K562 (cell line): ENCODE measurements around the gene MTHFR.

ENCODE experiments used
- EP300 ChIP-seq: IDR thresholded peaks from 2 replicates; pipeline ENCODE4 v1.6.1; 2012; ENCODE audit warnings: low read length, improper control_type of control experiment
- POLR2A ChIP-seq: fragments of 450-650 bp; conservative IDR thresholded peaks from 2 replicates; pipeline ENCODE4 v1.6.1; 2016
- ZNF184 ChIP-seq: sonication (generic); formaldehyde crosslinking; IDR thresholded peaks from 2 replicates; pipeline ENCODE4 v1.5.0; 2020; ENCODE audit warnings: missing genetic modification reagents
- ZNF274 ChIP-seq: IDR thresholded peaks from 2 replicates; pipeline ENCODE4 v1.6.1; 2011; ENCODE audit warnings: low read depth, mild to moderate bottlenecking, low read length, moderate library complexity, borderline replicate concordance
- ZNF785 ChIP-seq: fragments of 250-450 bp; sonication (Bioruptor Pico); IDR thresholded peaks from 2 replicates; pipeline ENCODE4 v1.4.0; 2020; ENCODE audit warnings: mild to moderate bottlenecking
- TF ChIP-seq, protein P1 (sequence below): sonication (generic); formaldehyde crosslinking; IDR thresholded peaks from 2 replicates; pipeline ENCODE4 v1.8.1; 2023; ENCODE audit warnings: mild to moderate bottlenecking, missing genetic modification reagents
- TF ChIP-seq, protein P2 (sequence below), 2 experiments: IDR thresholded peaks; 2 replicates each; pipeline ENCODE4 v1.6.1; 2011; ENCODE audit warnings: borderline replicate concordance in 1 of 2, control low read depth in 1 of 2, low read depth in 1 of 2, low read length in 1 of 2, mild to moderate bottlenecking in 1 of 2, mixed read lengths in 1 of 2, moderate library complexity in 1 of 2; ENCODE audit not compliant: insufficient read depth in 1 of 2, insufficient read length in 1 of 2, poor library complexity in 1 of 2, severe bottlenecking in 1 of 2; ENCODE audit errors: extremely low read depth in 1 of 2

- TF ChIP-seq, protein P1, sequence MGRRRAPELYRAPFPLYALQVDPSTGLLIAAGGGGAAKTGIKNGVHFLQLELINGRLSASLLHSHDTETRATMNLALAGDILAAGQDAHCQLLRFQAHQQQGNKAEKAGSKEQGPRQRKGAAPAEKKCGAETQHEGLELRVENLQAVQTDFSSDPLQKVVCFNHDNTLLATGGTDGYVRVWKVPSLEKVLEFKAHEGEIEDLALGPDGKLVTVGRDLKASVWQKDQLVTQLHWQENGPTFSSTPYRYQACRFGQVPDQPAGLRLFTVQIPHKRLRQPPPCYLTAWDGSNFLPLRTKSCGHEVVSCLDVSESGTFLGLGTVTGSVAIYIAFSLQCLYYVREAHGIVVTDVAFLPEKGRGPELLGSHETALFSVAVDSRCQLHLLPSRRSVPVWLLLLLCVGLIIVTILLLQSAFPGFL (CRISPR knock-in tag): no peak
- no peak for TF ChIP-seq ZNF184
- TF ChIP-seq ZNF274: no peak
- no peak for TF ChIP-seq POLR2A
- TF ChIP-seq ZNF785 (CRISPR knock-in tag): no peak
- TF ChIP-seq, protein P2, sequence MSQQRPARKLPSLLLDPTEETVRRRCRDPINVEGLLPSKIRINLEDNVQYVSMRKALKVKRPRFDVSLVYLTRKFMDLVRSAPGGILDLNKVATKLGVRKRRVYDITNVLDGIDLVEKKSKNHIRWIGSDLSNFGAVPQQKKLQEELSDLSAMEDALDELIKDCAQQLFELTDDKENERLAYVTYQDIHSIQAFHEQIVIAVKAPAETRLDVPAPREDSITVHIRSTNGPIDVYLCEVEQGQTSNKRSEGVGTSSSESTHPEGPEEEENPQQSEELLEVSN (IDR thresholded peaks at IDR 0.05; ENCODE audit: borderline replicate concordance in 1 of 2, extremely low read depth in 1 of 2, insufficient read depth in 1 of 2, insufficient read length in 1 of 2, low read depth in 1 of 2, low read length in 1 of 2, poor library complexity in 1 of 2, severe bottlenecking in 1 of 2): peak in 1 of 2 experiments; percentile 22
- TF ChIP-seq EP300: no peak
Observed at GRCh38 chr1:11802616-11802972, 3.2 kb downstream of the MTHFR start.
